NCI-H2081 treated with DMSO at 0.1 percent for 48 hours (cell line): Measurements from ENCODE around the gene PTTG1IP.
A peak's percentile ranks its signal among the peaks of the same experiment; 100 is the strongest.
"Not testable (repeated sequence)": the region's sequence is repeated elsewhere in the genome, so short reads cannot be mapped to it uniquely, and the experiment has no call there.

Experiments
- DNase-seq: peaks from one replicate; lab custom pipeline; 2025; lab: John Stamatoyannopoulos, UW

Gene PTTG1IP

DNA sequence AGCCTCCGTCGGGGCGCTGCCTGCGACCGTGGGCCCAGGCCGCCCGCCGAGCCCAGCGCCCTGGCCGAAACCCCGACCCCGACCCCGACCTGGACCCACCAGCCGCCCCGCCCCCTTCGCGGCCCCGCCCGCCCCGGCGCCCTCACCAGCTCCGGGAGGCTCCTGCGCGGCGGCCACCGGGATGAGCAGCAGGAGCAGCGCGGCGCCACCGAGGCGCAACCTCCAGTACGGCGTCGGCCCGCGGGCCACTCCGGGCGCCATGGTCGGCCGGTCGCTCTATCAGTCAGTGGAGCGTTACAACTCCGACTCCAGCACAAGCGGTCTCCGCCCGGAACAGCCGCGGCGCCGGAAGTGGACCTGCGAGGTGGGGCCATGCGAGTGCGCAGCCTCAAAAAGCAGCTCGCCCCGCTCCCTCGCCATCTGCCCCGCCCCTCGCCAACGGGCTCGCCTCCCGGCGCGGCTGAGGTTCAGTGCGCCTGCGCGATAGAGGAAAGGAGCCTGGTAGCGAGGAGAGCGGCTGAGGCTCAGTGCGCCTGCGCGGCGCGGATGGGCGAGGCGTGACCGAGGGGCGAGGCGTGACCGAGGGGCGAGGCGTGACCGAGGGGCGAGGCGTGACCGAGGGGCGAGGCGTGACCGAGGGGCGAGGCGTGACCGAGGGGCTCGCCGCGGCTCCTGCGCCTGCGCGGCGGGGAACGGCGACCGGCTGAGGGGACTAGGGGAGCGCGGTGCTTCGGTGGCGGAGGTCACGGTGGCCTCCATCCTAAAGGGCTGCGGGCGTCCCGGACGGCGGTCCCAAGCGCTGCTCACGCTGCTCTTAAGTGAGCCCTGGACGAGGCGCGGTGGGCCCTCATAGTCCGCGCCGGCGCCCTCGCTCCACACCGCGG lies at the start of gene PTTG1IP:
PTTG1IP (minus strand) TSS at position 335 of the 884 bp plus-strand sequence; CDS start at position 261, 74 bp downstream.
- DNase-seq, result peak; percentile 70

DNA sequence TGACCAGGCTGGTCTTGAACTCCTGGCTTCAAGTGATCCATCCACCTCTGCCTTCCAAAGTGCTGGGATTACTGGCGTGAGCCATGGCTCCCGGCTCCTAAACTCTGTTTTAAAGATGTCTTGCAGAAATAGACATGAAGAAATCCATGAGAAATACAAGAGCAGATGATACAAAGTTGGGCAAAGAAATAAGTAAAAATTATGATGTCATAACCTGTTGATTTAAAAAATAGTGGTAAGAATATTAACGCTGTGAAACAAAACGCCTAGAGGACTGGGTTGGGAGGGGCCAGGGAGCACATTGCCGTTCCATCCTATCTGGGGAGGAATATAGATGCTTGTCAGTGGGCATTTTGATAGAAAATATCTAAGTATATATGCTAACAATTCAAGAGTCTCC lies 48.4 kb upstream of the PTTG1IP start:
- no peak for DNase-seq

DNA sequence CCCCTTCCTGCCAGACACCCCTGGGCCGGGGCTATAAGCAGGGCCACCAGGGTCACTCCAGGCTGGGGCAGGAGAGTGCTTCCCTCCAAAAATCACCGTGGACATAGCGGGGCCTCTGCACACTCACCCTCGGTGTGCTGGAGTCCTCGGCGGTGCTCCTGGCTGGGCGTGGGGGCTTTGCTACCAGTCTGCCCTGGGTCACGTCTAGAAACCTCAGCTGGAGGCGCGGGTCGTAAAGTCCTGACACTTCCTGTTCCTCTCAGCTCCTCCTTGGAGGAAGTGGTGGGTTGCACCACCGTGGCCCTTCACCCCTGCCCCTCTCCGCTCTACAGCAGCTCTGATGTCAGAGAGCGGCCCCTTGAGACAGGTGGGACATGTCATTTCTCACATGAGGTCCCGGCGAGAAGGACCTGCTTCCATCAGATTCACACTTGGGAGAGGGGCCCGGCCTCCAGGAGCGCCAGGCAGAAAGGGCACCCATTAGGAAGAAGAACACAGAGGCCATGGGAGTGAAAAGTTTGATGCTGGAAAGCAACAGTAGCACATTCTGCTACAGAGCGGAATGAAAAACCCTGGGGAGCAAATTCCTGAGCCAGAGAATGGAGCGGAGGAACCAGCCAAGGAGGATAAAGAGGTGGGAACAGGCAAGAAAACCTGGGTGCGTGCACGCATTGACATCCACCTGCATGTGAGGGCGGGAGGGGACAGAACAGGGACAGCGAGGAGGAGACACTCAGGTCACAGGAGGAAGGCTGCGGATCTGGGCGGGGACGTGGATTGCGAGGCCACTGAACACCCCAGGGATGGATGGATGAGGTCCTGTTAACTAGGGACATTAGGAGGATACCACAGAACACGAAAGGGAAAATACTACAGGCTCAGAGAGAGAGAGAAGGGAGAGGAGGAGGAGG lies 47.5 kb upstream of the PTTG1IP start, which contains the start of gene ITGB2:
ITGB2 (minus strand) TSS at position 206 of the 911 bp plus-strand sequence. CDS start 10,117 bp downstream, outside the sequence.
- DNase-seq, result no peak

GRCh38 chr21:44919913-44920693 lies 46.6 kb upstream of the PTTG1IP start:
- DNase-seq, result no peak

- no peak for DNase-seq
Measured at GRCh38 chr21:44919111-44919912, 45.8 kb upstream of the PTTG1IP start.

- no peak for DNase-seq
Measured at GRCh38 chr21:44918581-44919033, 45.1 kb upstream of the PTTG1IP start.

DNA sequence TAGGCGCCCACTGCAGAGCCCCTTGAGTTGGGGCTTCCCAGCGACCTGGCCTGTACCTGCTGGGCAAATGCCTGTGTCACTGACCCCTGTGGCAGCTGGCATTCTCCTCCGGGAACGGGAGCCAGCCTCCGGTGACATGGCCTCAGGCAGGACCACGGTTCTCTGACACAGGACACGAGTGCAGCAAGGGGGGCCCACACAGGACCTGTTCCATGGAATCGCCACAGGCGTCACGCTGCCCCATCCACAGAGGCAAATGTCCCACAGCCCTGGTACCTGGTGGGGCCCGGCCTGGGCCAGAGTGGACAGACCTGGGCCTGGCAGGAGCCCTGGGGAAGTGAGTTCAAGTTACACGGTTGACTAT lies 44.6 kb upstream of the PTTG1IP start:
- DNase-seq, result no peak

DNA sequence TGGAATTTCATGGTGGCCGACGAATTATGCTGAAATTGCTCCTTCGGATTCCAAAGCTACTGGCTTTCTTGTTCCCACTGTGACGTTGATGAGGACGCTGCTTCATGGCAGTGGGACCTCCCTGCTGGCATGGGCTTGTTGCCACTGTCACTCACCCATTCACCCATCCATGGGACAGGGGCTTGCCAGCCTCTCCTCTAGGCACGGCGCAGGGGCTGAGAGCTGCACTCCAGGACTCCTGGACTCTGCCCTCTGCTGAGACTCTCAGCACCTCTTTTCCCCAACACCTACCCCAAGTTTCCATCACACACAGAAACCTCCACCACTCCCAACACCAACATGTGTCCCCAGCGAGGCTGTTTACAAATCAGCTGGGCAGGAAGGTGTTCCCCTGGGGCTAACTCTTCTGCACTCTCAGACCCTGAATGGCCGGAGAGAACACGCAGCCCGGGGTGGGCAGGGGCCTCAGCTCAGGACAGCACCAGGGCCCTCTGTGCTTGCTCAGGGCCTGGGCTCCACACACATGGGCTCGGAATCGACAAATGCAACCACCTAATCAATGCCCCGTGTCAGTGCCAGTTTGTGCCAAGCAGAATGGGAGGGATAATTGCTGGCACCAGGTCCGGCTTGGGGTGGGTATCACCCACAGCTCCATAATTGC lies 44.1 kb upstream of the PTTG1IP start:
- no peak for DNase-seq

GRCh38 chr21:44916965-44917364 lies 43.5 kb upstream of the PTTG1IP start:
- no peak for DNase-seq

GRCh38 chr21:44914176-44914874 lies 40.8 kb upstream of the PTTG1IP start:
- DNase-seq, result no peak

DNA sequence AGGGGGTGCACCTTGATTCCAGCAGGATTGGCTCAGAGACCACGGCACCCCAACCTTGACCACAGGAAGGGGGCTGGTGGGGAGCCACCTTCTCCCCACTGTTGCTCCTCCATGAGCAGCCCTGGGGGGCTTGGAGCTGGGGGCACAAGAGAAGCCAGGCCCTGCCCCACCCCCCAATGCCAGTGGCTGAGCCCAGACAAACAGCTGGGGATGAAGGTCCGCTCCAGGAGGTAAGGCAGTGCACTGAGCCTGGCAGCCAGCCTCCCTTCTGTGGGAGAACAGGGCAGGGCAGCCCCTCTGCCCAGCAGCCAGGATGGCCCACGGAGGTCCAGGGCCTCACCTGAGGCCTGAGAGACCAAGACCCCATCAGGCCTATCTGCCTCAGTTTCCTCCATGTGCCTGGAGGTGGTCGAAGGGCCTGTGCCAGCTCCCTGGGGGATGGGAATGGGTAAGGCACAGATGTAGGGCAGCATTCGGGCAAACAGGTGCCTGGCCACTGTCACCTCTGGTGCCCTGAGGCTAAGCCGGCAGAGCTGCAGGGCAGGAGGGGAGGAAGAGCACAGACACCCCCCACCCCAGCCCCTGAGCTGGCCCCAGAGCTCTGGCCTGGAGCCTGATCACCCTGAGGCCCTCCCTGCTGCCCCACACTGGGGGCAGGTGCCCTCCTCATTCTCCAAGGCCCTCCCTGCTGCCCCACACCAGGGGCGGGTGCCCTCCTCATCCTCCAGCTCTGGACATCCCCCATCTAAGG lies 40.1 kb upstream of the PTTG1IP start:
- DNase-seq, result no peak

DNA sequence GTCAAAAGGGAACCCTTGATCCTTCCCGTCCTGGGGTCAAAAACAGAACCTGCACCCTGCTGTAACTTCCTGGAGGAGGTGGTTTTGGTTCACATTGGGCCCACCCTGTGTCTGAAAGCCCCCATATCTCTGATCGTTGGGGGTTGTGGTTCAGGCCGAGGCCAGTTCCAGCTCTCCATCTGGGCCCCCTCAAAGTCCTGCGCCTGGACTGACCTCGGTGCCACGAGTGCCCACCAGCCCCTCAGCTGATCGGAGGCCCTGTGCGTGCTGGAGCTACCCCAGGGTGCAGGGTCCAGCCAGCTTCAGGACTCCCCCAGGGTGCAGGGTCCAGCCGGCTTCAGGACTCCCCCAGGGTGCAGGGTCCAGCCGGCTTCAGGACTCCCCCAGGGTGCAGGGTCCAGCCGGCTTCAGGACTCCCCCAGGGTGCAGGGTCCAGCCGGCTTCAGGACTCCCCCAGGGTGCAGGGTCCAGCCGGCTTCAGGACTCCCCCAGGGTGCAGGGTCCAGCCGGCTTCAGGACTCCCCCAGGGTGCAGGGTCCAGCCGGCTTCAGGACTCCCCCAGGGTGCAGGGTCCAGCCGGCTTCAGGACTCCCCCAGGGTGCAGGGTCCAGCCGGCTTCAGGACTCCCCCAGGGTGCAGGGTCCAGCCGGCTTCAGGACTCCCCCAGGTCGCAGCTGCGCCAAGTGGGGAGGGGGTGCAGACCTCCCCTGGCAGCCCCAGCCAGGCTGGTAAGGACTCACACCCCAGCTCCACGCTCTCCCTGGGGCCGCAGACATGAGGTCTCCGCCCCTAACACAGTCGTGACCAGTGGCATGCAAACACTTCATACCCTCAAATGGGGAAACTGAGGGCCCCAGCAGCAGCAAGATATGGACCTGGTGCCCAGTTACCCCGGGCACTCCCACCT lies 39.3 kb upstream of the PTTG1IP start:
- DNase-seq, result not testable (repeated sequence)

DNA sequence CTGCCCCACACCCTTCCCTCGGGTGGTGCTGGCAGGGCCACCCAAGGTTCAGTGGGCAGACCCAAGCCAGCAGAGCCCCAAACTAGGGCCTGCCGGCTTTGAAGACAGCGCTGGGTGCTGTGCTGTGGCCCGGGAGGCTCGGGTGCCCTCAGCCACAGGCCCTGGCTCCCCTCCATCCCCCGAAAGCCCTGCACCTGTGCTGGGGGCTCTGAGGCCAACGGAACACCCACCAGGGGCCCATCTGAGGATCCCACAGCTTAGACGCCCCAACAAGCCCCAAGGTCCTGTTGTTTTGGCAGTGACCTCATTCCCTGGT lies 38.6 kb upstream of the PTTG1IP start:
- DNase-seq, result no peak

DNA sequence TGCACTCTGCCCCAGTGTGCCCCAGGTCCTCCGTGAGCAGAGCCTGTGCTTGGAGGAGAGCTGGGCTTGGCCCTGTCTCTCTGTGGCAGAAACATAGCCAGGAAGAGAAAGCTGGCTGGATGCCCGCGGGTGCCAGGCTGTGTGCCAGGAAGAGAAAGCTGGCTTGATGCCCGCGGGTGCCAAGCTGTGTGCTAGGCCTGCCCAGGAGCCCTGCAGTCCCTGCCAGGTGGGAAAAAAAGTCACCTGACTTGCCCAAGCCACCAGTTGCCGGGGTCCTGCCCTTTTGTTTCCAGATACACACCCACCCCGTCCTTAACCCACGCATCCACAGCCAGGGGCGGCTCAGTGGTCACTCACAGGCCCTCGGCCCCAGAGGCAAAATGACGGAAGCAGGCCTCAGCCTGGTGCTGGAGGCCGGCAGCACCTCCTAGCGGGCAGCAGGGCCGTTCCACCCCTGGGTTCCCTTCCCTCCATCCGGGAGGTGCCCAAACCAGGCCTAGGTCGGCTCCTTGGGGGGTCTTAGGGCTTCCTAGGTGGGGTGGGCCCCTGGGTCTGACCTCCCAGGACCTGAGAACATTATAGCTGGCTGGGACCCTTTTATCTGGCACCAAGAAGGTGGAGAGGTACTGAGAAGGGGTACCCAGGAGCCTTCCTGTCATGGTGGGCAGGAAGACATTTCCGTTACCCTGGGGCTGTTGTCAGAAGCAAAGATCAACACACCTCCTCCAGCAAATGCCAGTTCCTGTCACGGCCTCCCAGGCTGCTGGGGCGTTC lies 38.1 kb upstream of the PTTG1IP start:
- peak; percentile 12 for DNase-seq

DNA sequence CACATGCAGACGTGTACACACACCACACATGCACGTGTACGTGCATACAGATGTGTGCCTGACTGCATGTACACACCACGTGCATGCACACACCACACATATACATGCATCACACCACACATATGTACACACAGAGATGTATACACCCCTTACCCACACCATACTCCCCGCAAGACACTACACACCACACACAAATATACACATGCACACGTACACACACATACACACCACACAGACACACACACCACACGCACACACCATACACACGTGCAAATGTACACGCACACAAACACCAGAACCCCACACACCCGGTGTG lies 37.5 kb upstream of the PTTG1IP start:
- DNase-seq, result no peak

GRCh38 chr21:44910229-44911067 lies 37.0 kb upstream of the PTTG1IP start:
- no peak for DNase-seq

DNA sequence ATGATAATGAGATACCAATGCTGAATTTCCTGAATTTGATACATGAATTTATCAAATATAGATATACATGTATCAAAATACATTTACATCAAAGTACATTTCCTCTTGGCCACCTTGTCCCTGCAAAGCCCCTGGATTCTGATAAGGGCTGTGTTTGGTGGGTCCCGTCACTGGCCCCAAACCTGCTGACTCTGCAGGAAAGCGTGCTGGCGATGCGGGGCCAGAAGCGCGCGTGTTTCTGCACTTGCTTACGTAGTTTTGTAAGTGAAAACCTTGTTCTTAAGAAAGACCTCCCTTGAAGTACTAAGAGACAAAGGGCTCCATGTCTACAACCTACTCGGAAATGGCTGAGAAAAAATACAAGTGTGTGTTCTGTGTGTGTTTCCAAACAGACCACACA lies 36.2 kb upstream of the PTTG1IP start:
- DNase-seq, result no peak
